K562 (cell line): Measurements from ENCODE around the gene ARMH1. TPM values are rescaled to one million over a fixed set of nuclear protein-coding genes. Genes with fewer than 3 reads are reported as not detected.

Experiments
- ARID1B ChIP-seq: fragments of 450-650 bp; IDR thresholded peaks from 2 replicates; pipeline ENCODE4 v1.6.1; 2016; ENCODE audit warnings: antibody characterized with exemption, mild to moderate bottlenecking, inconsistent platforms
- CBX3 ChIP-seq, 2 experiments: IDR thresholded peaks; 1 replicate in 1 of 2; 2 replicates in 1 of 2; pipeline ENCODE4 v1.6.1; 2012; ENCODE audit warnings: inconsistent platforms in 2 of 2, low read length in 2 of 2, borderline replicate concordance in 1 of 2, control low read depth in 1 of 2
- HDAC2 ChIP-seq: fragments of 450-650 bp; IDR thresholded peaks from 2 replicates; pipeline ENCODE4 v1.6.1; 2016; ENCODE audit warnings: mild to moderate bottlenecking
- IRF2 ChIP-seq: sonication (generic); formaldehyde crosslinking; IDR thresholded peaks from 2 replicates; pipeline ENCODE4 v1.8.1; 2022; ENCODE audit warnings: mild to moderate bottlenecking, missing genetic modification reagents
- KAT7 ChIP-seq: sonication (generic); formaldehyde crosslinking; IDR thresholded peaks from 2 replicates; pipeline ENCODE4 v1.8.0; 2022; ENCODE audit warnings: missing genetic modification reagents, mild to moderate bottlenecking, borderline replicate concordance
- KDM2B ChIP-seq: fragments of 250-450 bp; sonication (Bioruptor Pico); IDR thresholded peaks from 2 replicates; pipeline ENCODE4 v1.8.0; 2021; ENCODE audit warnings: mild to moderate bottlenecking, moderate library complexity
- NONO ChIP-seq, 2 experiments: fragments of 200-400 bp in 1 of 2; fragments of 450-650 bp in 1 of 2; formaldehyde crosslinking in 1 of 2; IDR thresholded peaks; 2 replicates each; pipeline ENCODE4 v1.6.1; 2017; ENCODE audit warnings: low read depth in 2 of 2, mild to moderate bottlenecking in 2 of 2, moderate library complexity in 2 of 2, low read length in 1 of 2
- NR2C1 ChIP-seq, 2 experiments: fragments of 450-650 bp; IDR thresholded peaks; 2 replicates each; pipeline ENCODE4 v1.6.1; 2017; ENCODE audit warnings: mild to moderate bottlenecking in 2 of 2, antibody characterized with exemption in 1 of 2, inconsistent platforms in 1 of 2, missing compliant biosample characterization in 1 of 2, missing genetic modification characterization in 1 of 2
- RHOXF2B ChIP-seq: fragments of 250-450 bp; sonication (Bioruptor Pico); conservative IDR thresholded peaks from 2 replicates; pipeline ENCODE4 v1.5.1; 2021
- SAP30 ChIP-seq: fragments of 200-600 bp; sonication (generic); IDR thresholded peaks from 2 replicates; pipeline ENCODE4 v1.6.1; 2012; ENCODE audit warnings: borderline replicate concordance, low read depth, mild to moderate bottlenecking, moderate library complexity, low read length, control low read depth, inconsistent platforms; ENCODE audit not compliant: insufficient read depth, poor library complexity, severe bottlenecking
- SIN3A ChIP-seq, 2 experiments: fragments of 150-350 bp in 1 of 2; IDR thresholded peaks; 2 replicates each; pipeline ENCODE4 v1.6.1; 2011 to 2016; ENCODE audit warnings: borderline replicate concordance in 2 of 2, low read depth in 2 of 2, low read length in 2 of 2, mild to moderate bottlenecking in 2 of 2, moderate library complexity in 2 of 2; ENCODE audit not compliant: control insufficient read depth in 1 of 2
- ZNF699 ChIP-seq: fragments of 250-450 bp; sonication (Bioruptor Pico); IDR thresholded peaks from 2 replicates; pipeline ENCODE4 v1.8.0; 2021; ENCODE audit warnings: mild to moderate bottlenecking, moderate library complexity; ENCODE audit not compliant: insufficient replicate concordance
- ZNF780A ChIP-seq: fragments of 250-450 bp; sonication (Bioruptor Pico); IDR thresholded peaks from 2 replicates; pipeline ENCODE4 v1.5.0; 2021; ENCODE audit warnings: mild to moderate bottlenecking
- ZNF785 ChIP-seq: fragments of 250-450 bp; sonication (Bioruptor Pico); IDR thresholded peaks from 2 replicates; pipeline ENCODE4 v1.4.0; 2020; ENCODE audit warnings: mild to moderate bottlenecking
- polyA plus RNA-seq, 8 experiments: library from polyadenylated mRNA; depleted of rRNA in 4 of 8; stranded (reverse) in 5 of 8; unstranded in 3 of 8; fragments of >200 nt; fragmentation: Nextera tagmentation in 2 of 8; fragmentation: Illumina TruSeq in 1 of 8; extraction: Ambion mirVana in 2 of 8; extraction: Trizol in 1 of 8; gene quantifications; 2 replicates each; pipeline versions ENCODE4 v1.2.1 to v1.2.3, GENCODE V29; 2011 to 2014; ENCODE audit warnings: inconsistent platforms in 1 of 8, missing spikeins in 1 of 8
- total RNA-seq, 7 experiments: library from RNA; depleted of rRNA in 6 of 7; stranded (reverse); fragments of >200 nt in 6 of 7; fragmentation: Illumina TruSeq in 2 of 7; extraction: Trizol in 2 of 7; gene quantifications; 2 replicates each; pipeline versions ENCODE4 v1.2.1 to v1.2.3, GENCODE V29; 2011 to 2021; ENCODE audit warnings: low replicate concordance in 1 of 7
- TF ChIP-seq, protein P1 (sequence below): fragments of 250-450 bp; sonication (Bioruptor Pico); IDR thresholded peaks from 2 replicates; pipeline ENCODE4 v1.8.0; 2021; ENCODE audit warnings: mild to moderate bottlenecking, moderate library complexity
- TF ChIP-seq, protein P2 (sequence below): sonication (generic); IDR thresholded peaks from 2 replicates; pipeline ENCODE4 v1.6.1; 2016
- TF ChIP-seq, protein P3 (sequence below), 2 experiments: IDR thresholded peaks; 2 replicates each; pipeline ENCODE4 v1.6.1; 2012; ENCODE audit warnings: improper control_type of control experiment in 2 of 2, low read depth in 2 of 2, low read length in 2 of 2, borderline replicate concordance in 1 of 2
- TF ChIP-seq, protein P4 (sequence below): fragments of 150-350 bp; IDR thresholded peaks from 2 replicates; pipeline ENCODE4 v1.6.1; 2014; ENCODE audit warnings: low read depth, mild to moderate bottlenecking, low read length, borderline replicate concordance

Gene ARMH1
- total and polyA plus RNA-seq, 9 of the 15 experiments (the other 6 are each of a cell fraction or from before 2014, with no cell fraction given), result 0.41 TPM; not detected in 8

DNA sequence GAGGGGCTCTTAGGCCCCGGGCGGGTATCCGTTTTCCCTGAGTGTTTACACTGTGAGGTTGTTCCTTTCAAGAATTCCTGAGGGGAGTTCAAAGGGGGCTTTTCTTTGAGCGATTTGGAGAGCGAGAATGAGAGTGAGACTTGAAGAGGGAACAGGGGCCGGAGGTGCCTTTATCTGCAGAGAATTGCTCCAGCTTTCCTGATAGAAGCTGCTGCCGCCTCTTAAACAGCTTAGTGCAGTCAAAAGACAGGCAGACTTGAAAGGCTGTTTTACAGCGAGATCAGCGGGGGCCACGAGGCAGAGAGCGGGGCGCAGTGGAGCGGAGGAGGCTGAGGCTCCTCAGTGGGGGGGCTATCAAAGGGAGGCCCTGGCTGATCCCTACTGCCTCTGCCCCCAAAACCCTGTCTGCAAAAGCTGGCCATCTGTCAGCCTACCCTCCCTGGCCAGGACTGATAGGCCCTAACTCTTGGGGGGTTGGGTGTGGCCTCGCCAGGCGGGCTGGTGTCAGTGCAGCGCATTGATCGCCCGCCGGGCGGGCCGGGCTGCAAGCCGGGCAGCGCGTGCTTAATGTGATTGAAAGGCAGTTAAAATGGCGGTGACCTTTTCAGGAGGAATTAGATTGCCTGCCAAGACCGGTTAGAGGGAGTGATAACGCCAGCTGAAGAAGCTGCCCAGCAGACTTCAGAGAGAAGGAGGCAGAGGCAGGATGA is 36.7 kb upstream of the ARMH1 start (continued):
- TF ChIP-seq, protein P1, sequence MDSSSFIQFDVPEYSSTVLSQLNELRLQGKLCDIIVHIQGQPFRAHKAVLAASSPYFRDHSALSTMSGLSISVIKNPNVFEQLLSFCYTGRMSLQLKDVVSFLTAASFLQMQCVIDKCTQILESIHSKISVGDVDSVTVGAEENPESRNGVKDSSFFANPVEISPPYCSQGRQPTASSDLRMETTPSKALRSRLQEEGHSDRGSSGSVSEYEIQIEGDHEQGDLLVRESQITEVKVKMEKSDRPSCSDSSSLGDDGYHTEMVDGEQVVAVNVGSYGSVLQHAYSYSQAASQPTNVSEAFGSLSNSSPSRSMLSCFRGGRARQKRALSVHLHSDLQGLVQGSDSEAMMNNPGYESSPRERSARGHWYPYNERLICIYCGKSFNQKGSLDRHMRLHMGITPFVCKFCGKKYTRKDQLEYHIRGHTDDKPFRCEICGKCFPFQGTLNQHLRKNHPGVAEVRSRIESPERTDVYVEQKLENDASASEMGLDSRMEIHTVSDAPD (CRISPR knock-in tag), result no peak
- TF ChIP-seq NR2C1 (IDR thresholded peaks at IDR 0.05) (no peak), NR2C1 (tag; IDR thresholded peaks at IDR 0.05) (no peak), RHOXF2B (CRISPR knock-in tag) (no peak), ZNF785 (CRISPR knock-in tag) (no peak), SAP30 (no peak), ZNF699 (CRISPR knock-in tag) (no peak), NONO (IDR thresholded peaks at IDR 0.05; ENCODE audit: low read depth in 2 of 2, low read length in 1 of 2) (no peak), SIN3A (IDR thresholded peaks at IDR 0.05; ENCODE audit: borderline replicate concordance in 2 of 2, control insufficient read depth in 1 of 2, low read depth in 2 of 2, low read length in 2 of 2) (0 out of 4 replicates have a peak, but pooled peaks have one; percentile 35 to 71), CBX3 (IDR thresholded peaks at IDR 0.05; ENCODE audit: borderline replicate concordance in 1 of 2, low read length in 2 of 2) (peak in 1 of 2 experiments; percentile 62; a peak in 1 of 3 replicates), IRF2 (CRISPR knock-in tag) (no peak), ZNF780A (CRISPR knock-in tag) (no peak), KAT7 (CRISPR knock-in tag) (no peak), HDAC2 (peak; percentile 60; the same call in 1 of the 2 replicates), KDM2B (CRISPR knock-in tag) (0 out of 2 replicates have a peak, but pooled peaks have one; percentile 26), ARID1B (peak; percentile 90)
- TF ChIP-seq, protein P2, sequence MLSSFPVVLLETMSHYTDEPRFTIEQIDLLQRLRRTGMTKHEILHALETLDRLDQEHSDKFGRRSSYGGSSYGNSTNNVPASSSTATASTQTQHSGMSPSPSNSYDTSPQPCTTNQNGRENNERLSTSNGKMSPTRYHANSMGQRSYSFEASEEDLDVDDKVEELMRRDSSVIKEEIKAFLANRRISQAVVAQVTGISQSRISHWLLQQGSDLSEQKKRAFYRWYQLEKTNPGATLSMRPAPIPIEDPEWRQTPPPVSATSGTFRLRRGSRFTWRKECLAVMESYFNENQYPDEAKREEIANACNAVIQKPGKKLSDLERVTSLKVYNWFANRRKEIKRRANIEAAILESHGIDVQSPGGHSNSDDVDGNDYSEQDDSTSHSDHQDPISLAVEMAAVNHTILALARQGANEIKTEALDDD, result no peak; the same call in 1 of the 2 replicates
- TF ChIP-seq, protein P3, sequence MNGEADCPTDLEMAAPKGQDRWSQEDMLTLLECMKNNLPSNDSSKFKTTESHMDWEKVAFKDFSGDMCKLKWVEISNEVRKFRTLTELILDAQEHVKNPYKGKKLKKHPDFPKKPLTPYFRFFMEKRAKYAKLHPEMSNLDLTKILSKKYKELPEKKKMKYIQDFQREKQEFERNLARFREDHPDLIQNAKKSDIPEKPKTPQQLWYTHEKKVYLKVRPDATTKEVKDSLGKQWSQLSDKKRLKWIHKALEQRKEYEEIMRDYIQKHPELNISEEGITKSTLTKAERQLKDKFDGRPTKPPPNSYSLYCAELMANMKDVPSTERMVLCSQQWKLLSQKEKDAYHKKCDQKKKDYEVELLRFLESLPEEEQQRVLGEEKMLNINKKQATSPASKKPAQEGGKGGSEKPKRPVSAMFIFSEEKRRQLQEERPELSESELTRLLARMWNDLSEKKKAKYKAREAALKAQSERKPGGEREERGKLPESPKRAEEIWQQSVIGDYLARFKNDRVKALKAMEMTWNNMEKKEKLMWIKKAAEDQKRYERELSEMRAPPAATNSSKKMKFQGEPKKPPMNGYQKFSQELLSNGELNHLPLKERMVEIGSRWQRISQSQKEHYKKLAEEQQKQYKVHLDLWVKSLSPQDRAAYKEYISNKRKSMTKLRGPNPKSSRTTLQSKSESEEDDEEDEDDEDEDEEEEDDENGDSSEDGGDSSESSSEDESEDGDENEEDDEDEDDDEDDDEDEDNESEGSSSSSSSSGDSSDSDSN (IDR thresholded peaks at IDR 0.05; ENCODE audit: borderline replicate concordance in 1 of 2, low read depth in 2 of 2, low read length in 2 of 2), result no peak
- TF ChIP-seq, protein P4, sequence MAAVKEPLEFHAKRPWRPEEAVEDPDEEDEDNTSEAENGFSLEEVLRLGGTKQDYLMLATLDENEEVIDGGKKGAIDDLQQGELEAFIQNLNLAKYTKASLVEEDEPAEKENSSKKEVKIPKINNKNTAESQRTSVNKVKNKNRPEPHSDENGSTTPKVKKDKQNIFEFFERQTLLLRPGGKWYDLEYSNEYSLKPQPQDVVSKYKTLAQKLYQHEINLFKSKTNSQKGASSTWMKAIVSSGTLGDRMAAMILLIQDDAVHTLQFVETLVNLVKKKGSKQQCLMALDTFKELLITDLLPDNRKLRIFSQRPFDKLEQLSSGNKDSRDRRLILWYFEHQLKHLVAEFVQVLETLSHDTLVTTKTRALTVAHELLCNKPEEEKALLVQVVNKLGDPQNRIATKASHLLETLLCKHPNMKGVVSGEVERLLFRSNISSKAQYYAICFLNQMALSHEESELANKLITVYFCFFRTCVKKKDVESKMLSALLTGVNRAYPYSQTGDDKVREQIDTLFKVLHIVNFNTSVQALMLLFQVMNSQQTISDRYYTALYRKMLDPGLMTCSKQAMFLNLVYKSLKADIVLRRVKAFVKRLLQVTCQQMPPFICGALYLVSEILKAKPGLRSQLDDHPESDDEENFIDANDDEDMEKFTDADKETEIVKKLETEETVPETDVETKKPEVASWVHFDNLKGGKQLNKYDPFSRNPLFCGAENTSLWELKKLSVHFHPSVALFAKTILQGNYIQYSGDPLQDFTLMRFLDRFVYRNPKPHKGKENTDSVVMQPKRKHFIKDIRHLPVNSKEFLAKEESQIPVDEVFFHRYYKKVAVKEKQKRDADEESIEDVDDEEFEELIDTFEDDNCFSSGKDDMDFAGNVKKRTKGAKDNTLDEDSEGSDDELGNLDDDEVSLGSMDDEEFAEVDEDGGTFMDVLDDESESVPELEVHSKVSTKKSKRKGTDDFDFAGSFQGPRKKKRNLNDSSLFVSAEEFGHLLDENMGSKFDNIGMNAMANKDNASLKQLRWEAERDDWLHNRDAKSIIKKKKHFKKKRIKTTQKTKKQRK, result no peak
